IMR-90 (cell line): ENCODE measurements around the gene ELSPBP1. TPM values are rescaled to one million over a fixed set of nuclear protein-coding genes. Genes with fewer than 3 reads are reported as not detected.
"Not testable (repeated sequence)": the region's sequence is repeated elsewhere in the genome, so short reads cannot be mapped to it uniquely, and the experiment has no call there.

Experiments used
- ATAC-seq: fragments of 200-7000 bp; cut with Tn5 transposase; 2 replicates; pipeline ENCODE4 v1.9.1; 2020; ENCODE audit warnings: low read depth, mild to moderate bottlenecking, moderate library complexity
- BruUV-seq: library from RNA; stranded (reverse); fragments of 400-500 nt; replicated peaks from 2 replicates; lab custom pipeline; 2021; lab: Mats Ljungman, UMichigan
- CTCF ChIA-PET: fragments of 300-600 bp; formaldehyde crosslinking; extraction: SDS; loops from one replicate; lab custom pipeline; 2021; ENCODE audit warnings: antibody characterized with exemption; lab: Yijun Ruan, JAX
- POLR2A ChIA-PET: fragments of 300-600 bp; sonication (Branson Sonifier 250); formaldehyde crosslinking; loops from one replicate; lab custom pipeline; 2022; ENCODE audit warnings: antibody characterized with exemption; ENCODE audit not compliant: unreplicated experiment; lab: Charles Lee
- DNase-seq: peaks from one replicate; pipeline ENCODE4 v3.0.0; 2013
- H2AFZ ChIP-seq: replicated peaks from 2 replicates; pipeline ENCODE3; 2013; ENCODE audit warnings: low read length, mild to moderate bottlenecking; ENCODE audit not compliant: poor library complexity
- H2AK5ac ChIP-seq: 2 replicates; pipeline ENCODE4 v1.6.1; 2013; ENCODE audit warnings: low read depth, low read length, inconsistent platforms
- H2AK9ac ChIP-seq: replicated peaks from 2 replicates; pipeline ENCODE3; 2013; ENCODE audit warnings: mild to moderate bottlenecking, low read depth, low read length, moderate library complexity; ENCODE audit not compliant: poor library complexity
- H2BK120ac ChIP-seq: 2 replicates; pipeline ENCODE4 v1.6.1; 2013; ENCODE audit warnings: low read depth, low read length, inconsistent platforms
- H2BK15ac ChIP-seq: 3 replicates; pipeline ENCODE4 v1.6.1; 2013; ENCODE audit warnings: low read depth, low read length, inconsistent platforms
- H2BK20ac ChIP-seq: 2 replicates; pipeline ENCODE4 v1.6.1; 2013; ENCODE audit warnings: low read depth, mild to moderate bottlenecking, inconsistent platforms, low read length, moderate library complexity
- H2BK5ac ChIP-seq: 2 replicates; pipeline ENCODE4 v1.6.1; 2013; ENCODE audit warnings: mild to moderate bottlenecking, low read depth, low read length, inconsistent platforms; ENCODE audit not compliant: poor library complexity, severe bottlenecking
- H3K14ac ChIP-seq: replicated peaks from 2 replicates; pipeline ENCODE4 v1.6.1; 2013; ENCODE audit warnings: low read depth, low read length, inconsistent platforms
- H3K18ac ChIP-seq: 2 replicates; pipeline ENCODE4 v1.6.1; 2013; ENCODE audit warnings: low read depth, low read length, control low read depth
- H3K23ac ChIP-seq: 2 replicates; pipeline ENCODE4 v1.6.1; 2013; ENCODE audit warnings: low read depth, low read length, inconsistent platforms
- H3K27ac ChIP-seq: 2 replicates; pipeline ENCODE4 v1.5.1; 2013; ENCODE audit warnings: mild to moderate bottlenecking, control low read depth, low read length; ENCODE audit not compliant: insufficient read depth
- H3K27me3 ChIP-seq: 2 replicates; pipeline ENCODE4 v1.6.1; 2013; ENCODE audit warnings: low read length; ENCODE audit not compliant: control insufficient read depth, insufficient read depth
- H3K36me3 ChIP-seq: 2 replicates; pipeline ENCODE4 v1.6.1; 2013; ENCODE audit warnings: low read length, mixed read lengths; ENCODE audit not compliant: control insufficient read depth, insufficient read depth
- H3K4ac ChIP-seq: 2 replicates; pipeline ENCODE4 v1.6.1; 2013; ENCODE audit warnings: low read depth, low read length, inconsistent platforms
- H3K4me1 ChIP-seq: 2 replicates; pipeline ENCODE4 v1.6.1; 2013; ENCODE audit warnings: low read length, mixed read lengths; ENCODE audit not compliant: control insufficient read depth, insufficient read depth
- H3K4me2 ChIP-seq: 2 replicates; pipeline ENCODE4 v1.6.1; 2013; ENCODE audit warnings: low read depth, mild to moderate bottlenecking, control low read depth, low read length, moderate library complexity
- H3K4me3 ChIP-seq: 2 replicates; pipeline ENCODE4 v1.5.1; 2013; ENCODE audit warnings: low read depth, mild to moderate bottlenecking, control low read depth, low read length, moderate library complexity; ENCODE audit not compliant: insufficient read depth
- H3K56ac ChIP-seq: 2 replicates; pipeline ENCODE4 v1.6.1; 2013; ENCODE audit warnings: low read length, inconsistent platforms; ENCODE audit not compliant: insufficient read depth; ENCODE audit errors: extremely low read depth
- H3K79me1 ChIP-seq, 2 experiments: 2 replicates each; pipeline ENCODE4 v1.6.1; 2013; ENCODE audit warnings: low read length in 2 of 2, inconsistent platforms in 1 of 2, low read depth in 1 of 2
- H3K9ac ChIP-seq: 2 replicates; pipeline ENCODE4 v1.6.1; 2013; ENCODE audit warnings: low read depth, low read length, control low read depth
- H3K9me1 ChIP-seq: 2 replicates; pipeline ENCODE4 v1.6.1; 2013; ENCODE audit warnings: low read length, inconsistent platforms; ENCODE audit not compliant: insufficient read depth
- H3K9me3 ChIP-seq: 2 replicates; pipeline ENCODE4 v1.6.1; 2013; ENCODE audit warnings: low read length; ENCODE audit not compliant: control insufficient read depth, insufficient read depth
- H4K20me1 ChIP-seq: 2 replicates; pipeline ENCODE4 v1.6.1; 2013; ENCODE audit warnings: low read length, inconsistent platforms; ENCODE audit not compliant: insufficient read depth
- H4K5ac ChIP-seq: 2 replicates; pipeline ENCODE4 v1.6.1; 2013; ENCODE audit warnings: mild to moderate bottlenecking, low read depth, low read length, control low read depth
- H4K8ac ChIP-seq, 2 experiments: 2 replicates each; pipeline ENCODE4 v1.6.1; 2013; ENCODE audit warnings: low read depth in 2 of 2, low read length in 2 of 2, control low read depth in 1 of 2, inconsistent platforms in 1 of 2
- H4K91ac ChIP-seq: 2 replicates; pipeline ENCODE4 v1.6.1; 2013; ENCODE audit warnings: low read depth, low read length, inconsistent platforms; ENCODE audit not compliant: insufficient read depth
- WGBS, 2 experiments: methylation state at CpG; one replicate each; pipeline versions ENCODE4 v1.1.5 to v1.1.7; 2013; ENCODE audit warnings: missing lambda C conversion rate in 2 of 2; ENCODE audit not compliant: insufficient read length in 1 of 2; ENCODE audit errors: extremely low coverage in 2 of 2; 5-methylcytosine and 5-hydroxymethylcytosine counted together
- dilution Hi-C: fragments of 300-500 bp; cut with HindIII; formaldehyde crosslinking; loops from one replicate; pipeline ENCODE4 v1.14.3; 2018; ENCODE audit warnings: low sequenced_read_pairs; ENCODE audit not compliant: unreplicated experiment
- in situ Hi-C: fragments of 300-500 bp; cut with MboI; formaldehyde crosslinking; loops from 3 replicates; pipeline ENCODE4 v1.14.3; 2019; ENCODE audit warnings: low sequenced_read_pairs, inconsistent platforms, mixed read lengths
- intact Hi-C: fragments of 100-400 bp; cut with micrococcal nuclease; formaldehyde crosslinking; loops from 2 replicates; pipeline ENCODE4 v1.10.0; 2022
- polyA plus RNA-seq, 3 experiments: library from polyadenylated mRNA; depleted of rRNA; stranded (reverse); fragments of >200 nt; gene quantifications; 2 replicates each; pipeline ENCODE4 v1.2.3, GENCODE V29; 2012; ENCODE audit warnings: low replicate concordance in 1 of 3
- total RNA-seq: library from RNA; depleted of rRNA; stranded (reverse); fragments of >200 nt; gene quantifications from 2 replicates; pipeline ENCODE4 v1.2.3, GENCODE V29; 2012

Gene ELSPBP1
- total and polyA plus RNA-seq, 2 of the 4 experiments (the other 2 are of a cell fraction), result not detected

GRCh38 chr19:47952132-47952531 is 42.3 kb upstream of the ELSPBP1 start:
- H3K36me3 ChIP-seq, H3K4me1 ChIP-seq, H3K27ac ChIP-seq, CTCF ChIA-PET, H4K20me1 ChIP-seq, in situ Hi-C loops, H2BK15ac ChIP-seq, H3K56ac ChIP-seq, H3K4me3 ChIP-seq, H4K5ac ChIP-seq, H3K4me2 ChIP-seq, H2AK5ac ChIP-seq, H3K9me3 ChIP-seq, H2AK9ac ChIP-seq, H3K9ac ChIP-seq, H2BK120ac ChIP-seq, H4K91ac ChIP-seq, H3K18ac ChIP-seq, H2BK20ac ChIP-seq, H2AFZ ChIP-seq, H3K9me1 ChIP-seq, POLR2A ChIA-PET, intact Hi-C loops, BruUV-seq, H2BK5ac ChIP-seq, H3K4ac ChIP-seq, H3K27me3 ChIP-seq, H3K79me1 ChIP-seq, DNase-seq, H3K23ac ChIP-seq, ATAC-seq, H4K8ac ChIP-seq, dilution Hi-C loops, H3K14ac ChIP-seq: not testable (repeated sequence)
- no CpG with 5 or more reads among the region's 21 CpGs for WGBS, 2 experiments

GRCh38 chr19:47955936-47956335 is 38.5 kb upstream of the ELSPBP1 start:
- no CpG with 5 or more reads among the region's 11 CpGs for WGBS, 2 experiments
- H2AFZ ChIP-seq, H2BK15ac ChIP-seq, H3K79me1 ChIP-seq, H3K23ac ChIP-seq, H3K9me1 ChIP-seq, H4K5ac ChIP-seq, H3K18ac ChIP-seq, H2BK5ac ChIP-seq, H2BK20ac ChIP-seq, H4K8ac ChIP-seq, CTCF ChIA-PET, H3K56ac ChIP-seq, in situ Hi-C loops, H3K36me3 ChIP-seq, H4K20me1 ChIP-seq, H3K14ac ChIP-seq, H3K27ac ChIP-seq, H2AK5ac ChIP-seq, intact Hi-C loops, dilution Hi-C loops, H3K4me1 ChIP-seq, H3K4me3 ChIP-seq, H3K4ac ChIP-seq, DNase-seq, POLR2A ChIA-PET, H3K27me3 ChIP-seq, H2AK9ac ChIP-seq, H3K9me3 ChIP-seq, H4K91ac ChIP-seq, H3K9ac ChIP-seq, H2BK120ac ChIP-seq, H3K4me2 ChIP-seq, ATAC-seq, BruUV-seq: not testable (repeated sequence)
